Sigmoid colon (tissue), 7 donors: ENCODE measurements around the gene LHFPL6. TPM values are rescaled to one million over a fixed set of nuclear protein-coding genes. Genes with fewer than 3 reads are reported as not detected.
A peak's percentile ranks its signal among the peaks of the same experiment; 100 is the strongest.

Source experiments
- DNase-seq: peaks from one replicate; pipeline ENCODE4 v3.0.0-alpha.2; 2019
- H3K27ac ChIP-seq, 4 donors: fragments of 200-600 bp; sonication (generic); one replicate each; pipeline ENCODE4 v1.5.1; 2016 to 2019; ENCODE audit warnings: mild to moderate bottlenecking in 1 of 4
- H3K27me3 ChIP-seq, 3 donors: fragments of 200-600 bp; sonication (generic); one replicate each; pipeline ENCODE4 v1.5.1; 2019; ENCODE audit warnings: mild to moderate bottlenecking in 1 of 3
- H3K36me3 ChIP-seq, 4 donors: fragments of 200-600 bp; sonication (generic); one replicate each; pipeline ENCODE4 v1.5.1; 2016 to 2019
- H3K4me1 ChIP-seq, 4 donors: fragments of 200-600 bp; sonication (generic); one replicate each; pipeline ENCODE4 v1.5.1; 2017 to 2019
- H3K4me3 ChIP-seq, 4 donors: fragments of 200-600 bp; sonication (generic); one replicate each; pipeline ENCODE4 v1.5.1; 2017 to 2019; ENCODE audit warnings: mild to moderate bottlenecking in 2 of 4, moderate library complexity in 1 of 4
- H3K9me3 ChIP-seq, 4 donors: fragments of 200-600 bp in 3 of 4; sonication (generic) in 3 of 4; one replicate each; pipeline versions ENCODE4 v1.5.1 to v1.6.1; 2013 to 2019
- CTCF ChIP-seq, 4 experiments: fragments of 450-650 bp in 3 of 4; fragments of 200-600 bp in 1 of 4; IDR thresholded peaks; one replicate each; pipeline ENCODE4 v1.5.1; 2016 to 2019; ENCODE audit warnings: antibody characterized with exemption in 4 of 4, mild to moderate bottlenecking in 3 of 4, moderate library complexity in 2 of 4
- EP300 ChIP-seq, 4 donors: sonication (generic); formaldehyde crosslinking; IDR thresholded peaks; one replicate each; pipeline ENCODE4 v1.6.1; 2017; ENCODE audit warnings: antibody characterized with exemption in 4 of 4
- POLR2A ChIP-seq, 2 donors: fragments of 450-650 bp; IDR thresholded peaks; one replicate each; pipeline ENCODE4 v1.6.1; 2016; ENCODE audit warnings: antibody characterized with exemption in 2 of 2, mild to moderate bottlenecking in 2 of 2, moderate library complexity in 2 of 2
- POLR2AphosphoS5 ChIP-seq, 4 donors: sonication (generic); formaldehyde crosslinking; IDR thresholded peaks; one replicate each; pipeline ENCODE4 v1.6.1; 2017; ENCODE audit warnings: antibody characterized with exemption in 4 of 4
- WGBS, 2 donors: extraction: QIAGEN DNeasy Blood & Tissue Kit; methylation state at CpG; one replicate each; pipeline ENCODE4 v1.1.7; 2013; 5-methylcytosine and 5-hydroxymethylcytosine counted together
- intact Hi-C: fragments of 100-400 bp; cut with DNase I; formaldehyde crosslinking; loops from one replicate; pipeline ENCODE4 v1.15.1; 2023
- polyA plus RNA-seq, 3 donors: library from polyadenylated mRNA; stranded (reverse); fragments of 200-250 nt; gene quantifications; one replicate each; pipeline ENCODE4 v1.2.3, GENCODE V29; 2013
- total RNA-seq, 4 donors: library from RNA; depleted of rRNA; stranded (reverse); fragments of >200 nt; gene quantifications; one replicate each; pipeline ENCODE4 v1.1.0, GENCODE V29; 2016
- donor health status: healthy with polysubstance abuse.
- donor health status: Bipolar disorder and iron deficiency.
- donor health status: healthy.

LHFPL6 gene
- total and polyA plus RNA-seq, 7 donors: 2.5 to 69.2 (median 41.7) TPM

GRCh38 chr13:39365879-39366278, 237.1 kb downstream of the LHFPL6 start:
- no peaks in the 10 kb centered on the region for H3K27me3 ChIP-seq
- H3K36me3 ChIP-seq: no peaks in the 10 kb centered on the region
- H3K4me1 ChIP-seq: peaks cover 0 to 36% (median 8%) of the 10 kb centered on the region in 4 donors
- intact Hi-C loops: no loop called here
- no peak for DNase-seq
- H3K27ac ChIP-seq: peak overlapping the region in 1 of 4 donors; percentile 11
- TF ChIP-seq CTCF (IDR thresholded peaks at IDR 0.05): no peak
- no peak for TF ChIP-seq EP300 (IDR thresholded peaks at IDR 0.05)
- TF ChIP-seq POLR2A (IDR thresholded peaks at IDR 0.05): no peak
- TF ChIP-seq POLR2AphosphoS5 (IDR thresholded peaks at IDR 0.05): no peak
- H3K9me3 ChIP-seq: no peaks in the 10 kb centered on the region
- H3K4me3 ChIP-seq: no peak overlapping the region

GRCh38 chr13:39364947-39365468, 238.0 kb downstream of the LHFPL6 start:
- TF ChIP-seq EP300 (IDR thresholded peaks at IDR 0.05): no peak
- Histone ChIP-seq H3K27ac (peak overlapping the region in 2 of 4 donors; percentile 11 to 21), H3K9me3 (no peaks in the 10 kb centered on the region), H3K4me1 (peaks cover 0 to 27% (median 5%) of the 10 kb centered on the region in 4 donors), H3K27me3 (no peaks in the 10 kb centered on the region), H3K4me3 (no peak overlapping the region), H3K36me3 (no peaks in the 10 kb centered on the region)
- WGBS, 2 donors: 68 to 77% methylated on average over 5 of the region's 5 CpGs
- DNase-seq: no peak
- intact Hi-C loops: no loop called here

GRCh38 chr13:39363382-39363772, 239.6 kb downstream of the LHFPL6 start:
- no peak overlapping the region for H3K4me3 ChIP-seq
- TF ChIP-seq POLR2AphosphoS5 (IDR thresholded peaks at IDR 0.05) (no peak), POLR2A (IDR thresholded peaks at IDR 0.05) (no peak), CTCF (IDR thresholded peaks at IDR 0.05) (no peak), EP300 (IDR thresholded peaks at IDR 0.05) (no peak)
- H3K36me3 ChIP-seq: no peaks in the 10 kb centered on the region
- no peak overlapping the region for H3K27ac ChIP-seq
- peaks cover 0 to 26% (median 5%) of the 10 kb centered on the region in 4 donors for H3K4me1 ChIP-seq
- DNase-seq: peak; percentile 70
- no peaks in the 10 kb centered on the region for H3K9me3 ChIP-seq
- intact Hi-C loops: no loop called here
- 71 to 72% methylated on average over 4 of the region's 4 CpGs for WGBS, 2 donors
- no peaks in the 10 kb centered on the region for H3K27me3 ChIP-seq

- H3K4me1 ChIP-seq: peaks cover 0 to 26% (median 5%) of the 10 kb centered on the region in 4 donors
- TF ChIP-seq POLR2A (IDR thresholded peaks at IDR 0.05): no peak
- TF ChIP-seq POLR2AphosphoS5 (IDR thresholded peaks at IDR 0.05): no peak
- TF ChIP-seq CTCF (IDR thresholded peaks at IDR 0.05): no peak
- no peak for TF ChIP-seq EP300 (IDR thresholded peaks at IDR 0.05)
- no peak overlapping the region for H3K27ac ChIP-seq
- no peak overlapping the region for H3K4me3 ChIP-seq
- intact Hi-C loops: no loop called here
- no peaks in the 10 kb centered on the region for H3K36me3 ChIP-seq
- H3K9me3 ChIP-seq: no peaks in the 10 kb centered on the region
- peak; percentile 70 for DNase-seq
- 75 to 80% methylated on average over 5 of the region's 5 CpGs for WGBS, 2 donors
- H3K27me3 ChIP-seq: no peaks in the 10 kb centered on the region
Observed at GRCh38 chr13:39362652-39363381, 240.2 kb downstream of the LHFPL6 start.

- no peaks in the 10 kb centered on the region for H3K27me3 ChIP-seq
- intact Hi-C loops: no loop called here
- WGBS, 2 donors: 85 to 93% methylated on average over 1 of the region's 1 CpG
- H3K4me3 ChIP-seq: no peak overlapping the region
- no peaks in the 10 kb centered on the region for H3K9me3 ChIP-seq
- DNase-seq: no peak
- H3K27ac ChIP-seq: no peak overlapping the region
- H3K4me1 ChIP-seq: peaks cover 0 to 18% (median 17%) of the 10 kb centered on the region in 4 donors
- H3K36me3 ChIP-seq: no peaks in the 10 kb centered on the region
- TF ChIP-seq CTCF (IDR thresholded peaks at IDR 0.05) (no peak), POLR2A (IDR thresholded peaks at IDR 0.05) (no peak), EP300 (IDR thresholded peaks at IDR 0.05) (no peak), POLR2AphosphoS5 (IDR thresholded peaks at IDR 0.05) (no peak)
Observed at GRCh38 chr13:39353988-39354387, 249.0 kb downstream of the LHFPL6 start.
